ENCODE measurements around the gene TAF4B. TPM values are rescaled to one million over a fixed set of nuclear protein-coding genes. Genes with fewer than 3 reads are reported as not detected.

TAF4B gene
- total and polyA plus RNA-seq, 10 of the 15 experiments (the other 5 are each of a cell fraction or from before 2014, with no cell fraction given), result 2.3 to 15.0 (median 12.2) TPM

DNA sequence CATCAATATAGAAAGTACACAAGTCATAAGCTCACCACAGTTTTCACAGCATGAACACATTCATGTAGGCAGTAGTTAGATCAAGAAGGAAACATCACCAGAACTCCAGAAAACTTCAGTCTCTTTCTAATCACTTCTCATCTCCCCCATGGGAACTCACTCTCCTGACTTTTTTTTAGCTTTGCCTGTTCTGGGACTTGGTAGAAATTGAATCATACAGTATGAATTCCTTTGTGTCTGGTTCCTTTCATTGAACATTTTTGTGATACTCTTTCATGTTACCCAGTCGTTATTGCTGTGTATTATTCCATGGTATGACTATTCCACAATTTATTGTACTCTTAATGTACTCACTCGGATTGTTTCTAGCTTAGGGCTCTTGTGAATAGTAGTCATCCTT, 160.2 kb downstream of the TAF4B start:
- Histone ChIP-seq H3K27ac (ENCODE audit: control insufficient read depth, insufficient read depth) (no peak overlapping the region), H3K36me3 (ENCODE audit: control insufficient read depth in 2 of 2, insufficient read depth in 2 of 2, low read length in 1 of 2) (no peaks in the 10 kb centered on the region; a peak in 1 of 4 replicates), H3K4me3 (no peak overlapping the region), H3K9ac (ENCODE audit: control insufficient read depth, insufficient read depth, low read length) (no peak overlapping the region), H2AFZ (ENCODE audit: control insufficient read depth, low read depth, low read length) (no peak overlapping the region), H3K4me2 (ENCODE audit: control insufficient read depth, insufficient read depth) (no peak overlapping the region), H3K9me3 (replicated peaks; ENCODE audit: control insufficient read depth, insufficient read depth, low read length) (no peaks in the 10 kb centered on the region; the same call in 2 of the 3 replicates), H3K27me3 (replicated peaks in 1 of 2; ENCODE audit: control insufficient read depth in 2 of 2, insufficient read depth in 2 of 2, low read length in 1 of 2) (no peaks in the 10 kb centered on the region), H4K20me1 (ENCODE audit: control insufficient read depth, insufficient read depth) (no peaks in the 10 kb centered on the region), H3K4me1 (ENCODE audit: control insufficient read depth, insufficient read depth, low read length) (0 out of 2 replicates have a peak, but pooled peaks cover 3% of the 10 kb centered on the region), H3K79me2 (ENCODE audit: control insufficient read depth, insufficient read depth, low read length) (no peaks in the 10 kb centered on the region)
- no peak for TF ChIP-seq CHD4 (IDR thresholded peaks at IDR 0.05)
- no peak for TF ChIP-seq NR2C2 (IDR thresholded peaks at IDR 0.05; ENCODE audit: borderline replicate concordance, control insufficient read depth, insufficient read length, low read depth)
- TF ChIP-seq DPF2 (IDR thresholded peaks at IDR 0.05), result no peak
- 93% methylated on average over 2 of the region's 2 CpGs for WGBS (ENCODE audit: insufficient coverage, insufficient replicate concordance, low lambda C conversion rate, missing lambda C conversion rate)
- ChIA-PET RAD21 (ENCODE audit: unreplicated experiment) (no interaction called here), CTCF (interaction anchor here (0.7 to 1.3 kb wide), 5 partner anchors 15 to 1094 kb away, joined by 3 to 4 read pairs (median 3); no protein-coding TSS in a partner anchor), SMC1A (ENCODE audit: uncharacterized antibody, unreplicated experiment) (interaction anchor here (0.9 to 1.5 kb wide), 3 partner anchors 12 to 619 kb away, joined by 3 to 6 read pairs (median 4); no protein-coding TSS in a partner anchor), POLR2A (no interaction called here)
- in situ Hi-C loops (cut with MboI), result no loop called here
- ATAC-seq (no peak), FAIRE-seq (no peak), DNase-seq (ENCODE audit: low read depth, low spot score) (no peak)
- intact Hi-C loops (cut with micrococcal nuclease; ENCODE audit: unreplicated experiment), result loop anchor here (10.0 kb wide), 1 partner anchor 388 kb away; no protein-coding TSS in a partner anchor
- BruUV-seq (replicated peaks), result no TSS peak

DNA sequence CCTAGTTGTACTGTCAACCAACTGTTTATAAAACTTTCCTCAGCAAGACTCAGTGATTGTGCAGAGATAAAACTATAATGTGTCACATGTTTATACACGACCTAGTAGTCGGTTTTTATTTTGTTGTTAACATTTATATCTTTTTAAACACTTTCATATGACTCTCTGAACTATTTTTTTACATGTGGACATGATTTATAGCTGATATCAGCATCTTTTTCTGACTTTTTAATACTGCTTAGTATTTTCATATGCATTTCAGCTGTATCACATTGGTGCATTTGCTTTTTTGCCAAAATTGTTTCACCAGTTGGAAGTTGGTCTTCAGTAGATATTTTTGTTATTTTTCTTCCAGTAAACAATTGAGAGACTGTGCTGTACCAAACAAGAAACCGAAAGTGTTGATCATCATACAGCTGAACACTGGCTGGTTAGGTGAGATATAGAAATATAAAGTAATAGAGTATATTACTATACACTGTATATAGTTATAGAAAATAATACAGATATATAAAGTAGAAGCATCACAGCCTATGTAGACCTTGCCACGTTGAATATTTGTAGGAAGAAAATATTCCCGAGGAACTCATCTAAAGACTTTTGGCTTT, 167.9 kb downstream of the TAF4B start:
- H3K4me2 ChIP-seq (ENCODE audit: control insufficient read depth, insufficient read depth), result no peak overlapping the region
- no peak overlapping the region for H2AFZ ChIP-seq (ENCODE audit: control insufficient read depth, low read depth, low read length)
- WGBS (ENCODE audit: insufficient coverage, insufficient replicate concordance, low lambda C conversion rate, missing lambda C conversion rate), result 88% methylated on average over 5 of the region's 5 CpGs
- no TSS peak for BruUV-seq (replicated peaks)
- H3K27me3 ChIP-seq (replicated peaks in 1 of 2; ENCODE audit: control insufficient read depth in 2 of 2, insufficient read depth in 2 of 2, low read length in 1 of 2), result no peaks in the 10 kb centered on the region
- SMC1A ChIA-PET (ENCODE audit: uncharacterized antibody, unreplicated experiment), result interaction anchor here (2.0 kb wide), 1 partner anchor 10 kb away, joined by 8 read pairs; no protein-coding TSS in a partner anchor
- CTCF ChIA-PET, result interaction anchor here (0.7 to 3.7 kb wide), 5 partner anchors 10 to 87 kb away, joined by 3 to 23 read pairs (median 4); no protein-coding TSS in a partner anchor
- DNase-seq (ENCODE audit: low read depth, low spot score), result no peak
- POLR2A ChIA-PET, result no interaction called here
- H3K79me2 ChIP-seq (ENCODE audit: control insufficient read depth, insufficient read depth, low read length), result no peaks in the 10 kb centered on the region
- no peaks in the 10 kb centered on the region for H3K4me1 ChIP-seq (ENCODE audit: control insufficient read depth, insufficient read depth, low read length)
- no peaks in the 10 kb centered on the region; a peak in 1 of 4 replicates for H3K36me3 ChIP-seq (ENCODE audit: control insufficient read depth in 2 of 2, insufficient read depth in 2 of 2, low read length in 1 of 2)
- in situ Hi-C loops (cut with MboI) (no loop called here), intact Hi-C loops (cut with micrococcal nuclease; ENCODE audit: unreplicated experiment) (no loop called here)
- no peak overlapping the region for H3K27ac ChIP-seq (ENCODE audit: control insufficient read depth, insufficient read depth)
- no peak overlapping the region for H3K9ac ChIP-seq (ENCODE audit: control insufficient read depth, insufficient read depth, low read length)
- no peak for FAIRE-seq
- RAD21 ChIA-PET (ENCODE audit: unreplicated experiment), result interaction anchor here (1.2 kb wide), 1 partner anchor 11 kb away, joined by 4 read pairs; no protein-coding TSS in a partner anchor
- H3K9me3 ChIP-seq (replicated peaks; ENCODE audit: control insufficient read depth, insufficient read depth, low read length), result no peaks in the 10 kb centered on the region
- no peak overlapping the region for H3K4me3 ChIP-seq
- no peak for ATAC-seq
- H4K20me1 ChIP-seq (ENCODE audit: control insufficient read depth, insufficient read depth), result no peaks in the 10 kb centered on the region
- TF ChIP-seq POLR2A (IDR thresholded peaks at IDR 0.05; ENCODE audit: low read depth, low read length), result no peak
- TF ChIP-seq FOS (IDR thresholded peaks at IDR 0.05; ENCODE audit: borderline replicate concordance, extremely low read depth, insufficient read length), result no peak
- TF ChIP-seq, protein P1, sequence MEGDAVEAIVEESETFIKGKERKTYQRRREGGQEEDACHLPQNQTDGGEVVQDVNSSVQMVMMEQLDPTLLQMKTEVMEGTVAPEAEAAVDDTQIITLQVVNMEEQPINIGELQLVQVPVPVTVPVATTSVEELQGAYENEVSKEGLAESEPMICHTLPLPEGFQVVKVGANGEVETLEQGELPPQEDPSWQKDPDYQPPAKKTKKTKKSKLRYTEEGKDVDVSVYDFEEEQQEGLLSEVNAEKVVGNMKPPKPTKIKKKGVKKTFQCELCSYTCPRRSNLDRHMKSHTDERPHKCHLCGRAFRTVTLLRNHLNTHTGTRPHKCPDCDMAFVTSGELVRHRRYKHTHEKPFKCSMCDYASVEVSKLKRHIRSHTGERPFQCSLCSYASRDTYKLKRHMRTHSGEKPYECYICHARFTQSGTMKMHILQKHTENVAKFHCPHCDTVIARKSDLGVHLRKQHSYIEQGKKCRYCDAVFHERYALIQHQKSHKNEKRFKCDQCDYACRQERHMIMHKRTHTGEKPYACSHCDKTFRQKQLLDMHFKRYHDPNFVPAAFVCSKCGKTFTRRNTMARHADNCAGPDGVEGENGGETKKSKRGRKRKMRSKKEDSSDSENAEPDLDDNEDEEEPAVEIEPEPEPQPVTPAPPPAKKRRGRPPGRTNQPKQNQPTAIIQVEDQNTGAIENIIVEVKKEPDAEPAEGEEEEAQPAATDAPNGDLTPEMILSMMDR (IDR thresholded peaks at IDR 0.05 in 2 of 3, conservative IDR thresholded peaks at IDR 0.05 in 1 of 3; ENCODE audit: control insufficient read depth in 2 of 3, extremely low read depth in 1 of 3, insufficient read depth in 1 of 3, low read depth in 3 of 3, low read length in 3 of 3), result no peak
- no peak for TF ChIP-seq MTA3 (IDR thresholded peaks at IDR 0.05; ENCODE audit: borderline replicate concordance, low read length)
- TF ChIP-seq ZSCAN29 (IDR thresholded peaks at IDR 0.05), result no peak
- no peak for TF ChIP-seq STAT3 (IDR thresholded peaks at IDR 0.05; ENCODE audit: low read depth, low read length)
- TF ChIP-seq, protein P2, sequence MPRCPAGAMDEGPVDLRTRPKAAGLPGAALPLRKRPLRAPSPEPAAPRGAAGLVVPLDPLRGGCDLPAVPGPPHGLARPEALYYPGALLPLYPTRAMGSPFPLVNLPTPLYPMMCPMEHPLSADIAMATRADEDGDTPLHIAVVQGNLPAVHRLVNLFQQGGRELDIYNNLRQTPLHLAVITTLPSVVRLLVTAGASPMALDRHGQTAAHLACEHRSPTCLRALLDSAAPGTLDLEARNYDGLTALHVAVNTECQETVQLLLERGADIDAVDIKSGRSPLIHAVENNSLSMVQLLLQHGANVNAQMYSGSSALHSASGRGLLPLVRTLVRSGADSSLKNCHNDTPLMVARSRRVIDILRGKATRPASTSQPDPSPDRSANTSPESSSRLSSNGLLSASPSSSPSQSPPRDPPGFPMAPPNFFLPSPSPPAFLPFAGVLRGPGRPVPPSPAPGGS (IDR thresholded peaks at IDR 0.05; ENCODE audit: borderline replicate concordance, insufficient read depth, low read depth, low read length, poor library complexity, severe bottlenecking), result no peak

Data from GM12878 (cell line).